Stimulated activated CD8-positive, alpha-beta memory T cell treated with anti-CD3 and anti-CD28 coated beads, Interleukin-12 subunit alpha, Interleukin-12 subunit beta, amount 100 ng/mL, for 4 hours (primary cell): ENCODE measurements around the gene GUK1.
"Not testable (repeated sequence)": the region's sequence is repeated elsewhere in the genome, so short reads cannot be mapped to it uniquely, and the experiment has no call there.

ENCODE experiments used
- DNase-seq: peaks from one replicate; pipeline ENCODE4 v3.0.0-alpha.2; 2020; ENCODE audit warnings: low read depth

GUK1 gene

DNA sequence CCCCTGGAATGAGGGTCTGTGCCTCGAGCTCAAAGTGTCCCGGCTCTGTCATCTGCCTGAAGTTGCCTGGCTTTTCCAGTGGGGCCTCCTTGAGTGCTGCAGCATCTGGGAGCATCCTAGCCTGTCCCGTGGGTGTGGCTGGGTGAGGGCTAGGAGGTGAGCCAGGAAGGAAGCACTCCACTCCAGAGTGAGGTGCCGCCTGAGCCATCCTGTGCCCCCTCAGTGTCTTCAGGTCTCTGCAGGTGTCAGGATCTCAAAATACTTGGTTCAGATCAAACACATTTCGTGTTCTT lies 37.0 kb downstream of the GUK1 start:
- DNase-seq, result no peak

DNA sequence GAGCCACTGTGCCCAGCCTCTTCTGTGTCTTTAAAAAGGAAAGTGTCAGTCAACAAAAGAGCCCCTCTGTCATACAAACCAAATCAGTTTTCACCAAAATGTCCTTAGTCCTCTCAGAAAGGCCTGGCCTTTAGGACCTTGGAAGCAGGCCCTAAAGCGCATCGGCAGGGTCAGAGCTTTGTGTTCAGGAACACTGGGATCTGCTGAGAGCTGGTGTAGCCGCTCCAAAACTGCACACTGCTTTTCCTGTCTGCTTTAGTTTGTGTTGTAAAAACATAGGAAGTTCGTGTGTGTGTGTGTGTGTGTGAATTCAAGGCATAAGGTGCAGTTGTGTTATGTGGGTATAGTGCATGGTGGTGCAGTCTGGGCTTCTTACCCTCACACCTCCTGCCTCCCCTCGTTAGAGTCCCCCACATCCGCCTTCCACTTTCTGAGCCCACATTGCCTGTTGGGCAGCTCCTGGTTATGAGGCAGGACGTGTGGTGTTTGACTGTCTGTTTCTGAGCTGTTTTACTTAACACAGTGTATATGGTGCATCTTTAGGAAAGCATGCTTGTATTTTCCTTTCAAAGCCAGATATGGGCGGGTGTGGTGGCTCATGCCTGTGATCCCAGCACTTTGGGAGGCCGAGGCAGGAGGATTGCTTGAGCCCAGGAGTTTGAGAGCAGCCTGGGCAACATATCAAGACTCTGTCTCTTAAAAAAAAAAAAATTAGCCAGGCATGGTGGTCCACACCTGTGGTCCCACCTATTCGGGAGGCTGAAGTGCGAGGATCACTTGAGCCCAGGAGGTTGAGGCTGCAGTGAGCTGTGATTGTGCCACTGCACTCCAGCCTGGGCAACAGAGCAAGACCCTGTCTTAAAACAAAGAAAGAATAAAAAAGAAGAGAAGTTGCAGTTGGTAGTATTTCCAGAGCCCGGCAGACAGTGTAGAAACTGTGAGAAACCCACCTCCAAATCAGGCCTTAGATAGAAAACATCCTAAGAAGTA lies 37.9 kb downstream of the GUK1 start:
- no peak for DNase-seq

DNA sequence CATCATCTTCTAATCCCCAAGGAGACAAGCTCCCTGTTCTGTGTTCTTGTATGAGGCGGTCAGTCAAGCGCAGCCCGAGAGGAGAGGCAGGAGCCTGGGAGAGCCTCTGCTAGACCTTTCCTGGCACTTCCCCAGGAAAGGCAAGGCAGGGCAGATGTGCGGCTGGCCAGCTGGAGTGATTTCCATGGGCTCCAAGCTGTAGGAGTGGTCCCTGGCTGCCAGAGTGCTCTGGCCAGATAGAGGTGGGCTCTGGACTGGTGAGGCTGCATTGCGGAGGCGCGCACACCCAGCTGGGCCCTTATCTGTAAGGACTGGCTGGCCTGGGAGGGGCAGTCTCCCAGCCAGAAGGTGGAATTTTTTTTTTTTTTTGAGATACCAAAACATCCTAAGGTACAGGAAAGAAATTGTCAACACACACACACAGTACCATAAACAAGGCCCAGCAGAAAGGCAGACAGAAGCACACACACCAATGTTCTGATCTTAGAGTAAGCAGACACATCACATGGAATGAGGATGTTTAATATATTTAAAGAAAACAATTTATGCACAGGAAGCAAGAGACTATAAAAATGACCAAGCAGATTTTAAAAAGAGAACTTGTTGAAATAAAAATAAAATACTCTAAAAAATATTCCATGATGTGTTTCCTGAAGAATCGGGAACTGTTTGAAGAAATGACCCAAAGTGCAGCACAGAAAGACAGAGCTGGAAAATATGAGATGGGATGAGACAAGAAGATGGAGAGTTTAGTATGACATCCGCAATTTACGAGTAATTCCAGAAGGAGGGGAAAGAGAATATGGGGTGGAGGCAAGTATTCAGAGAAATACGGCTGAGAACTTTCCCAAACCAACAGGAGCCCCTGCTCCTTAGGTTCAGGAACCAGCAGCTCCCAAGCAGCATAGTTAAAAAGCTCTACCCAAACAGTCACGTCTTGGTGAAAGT lies 38.9 kb downstream of the GUK1 start:
- no peak for DNase-seq

DNA sequence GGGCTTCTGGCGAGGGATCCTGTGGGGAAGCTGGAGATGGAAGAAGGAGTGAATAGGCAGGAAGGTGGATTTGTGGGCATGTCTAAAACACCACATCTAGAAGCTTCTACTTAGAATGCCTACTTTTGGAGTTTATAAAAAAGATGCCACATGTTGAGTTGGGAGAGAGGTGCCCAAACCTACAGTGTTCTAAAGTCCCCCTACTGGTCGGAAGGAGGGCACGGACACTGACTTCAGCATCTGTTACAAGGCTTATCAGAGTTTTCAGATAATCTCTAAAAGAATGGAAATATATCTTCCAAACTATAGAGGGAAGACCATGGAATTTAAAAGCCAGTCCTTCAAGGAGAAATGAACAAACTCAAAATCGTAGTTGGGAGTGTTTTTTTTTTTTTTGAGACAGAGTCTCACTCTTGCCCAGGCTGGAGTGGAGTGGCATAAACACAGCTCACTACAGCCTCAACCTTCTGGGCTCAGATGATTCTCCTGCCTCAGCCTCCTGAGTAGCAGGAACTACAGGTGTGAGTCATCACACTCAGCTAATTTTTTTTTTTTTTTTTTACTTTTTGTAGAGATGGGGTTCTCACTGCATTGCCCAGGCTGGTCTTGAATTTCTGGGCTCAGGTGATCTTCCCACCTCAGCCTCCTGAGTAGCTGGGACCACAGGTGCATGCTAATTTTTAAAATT lies 40.3 kb downstream of the GUK1 start:
- no peak for DNase-seq

DNA sequence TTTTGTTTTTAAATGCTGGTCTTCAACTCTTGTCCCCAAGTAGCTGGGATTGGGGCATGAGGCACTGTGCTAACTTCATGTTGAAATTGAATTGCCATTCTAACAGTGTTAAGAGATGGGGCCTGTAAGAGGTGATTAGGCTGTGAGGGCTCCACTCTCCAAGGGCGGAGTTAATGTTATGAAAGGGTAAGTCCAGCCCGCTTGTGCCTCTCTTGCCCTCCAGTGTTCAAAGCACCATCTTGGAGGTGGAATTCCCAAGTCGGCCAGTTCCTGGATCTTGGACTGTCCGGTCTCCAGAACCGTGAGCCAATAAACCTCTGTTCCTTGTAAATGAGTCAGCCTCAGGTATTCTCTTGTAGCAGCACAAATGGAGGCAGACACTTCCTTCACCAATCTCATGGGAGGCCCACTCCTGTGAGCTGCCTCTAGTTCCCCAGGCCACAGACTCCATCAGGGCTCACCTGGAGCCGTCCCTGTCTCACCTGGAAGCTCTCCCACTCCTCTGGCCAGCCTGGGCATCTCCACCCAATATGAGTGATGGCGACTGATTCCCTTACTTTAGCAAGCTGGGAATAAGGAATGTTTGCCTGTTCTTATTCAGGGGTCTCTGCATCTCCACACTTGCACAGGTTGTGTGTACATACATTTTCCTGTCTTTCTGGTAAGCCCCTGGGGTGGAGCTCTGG lies 41.0 kb downstream of the GUK1 start:
- no peak for DNase-seq

DNA sequence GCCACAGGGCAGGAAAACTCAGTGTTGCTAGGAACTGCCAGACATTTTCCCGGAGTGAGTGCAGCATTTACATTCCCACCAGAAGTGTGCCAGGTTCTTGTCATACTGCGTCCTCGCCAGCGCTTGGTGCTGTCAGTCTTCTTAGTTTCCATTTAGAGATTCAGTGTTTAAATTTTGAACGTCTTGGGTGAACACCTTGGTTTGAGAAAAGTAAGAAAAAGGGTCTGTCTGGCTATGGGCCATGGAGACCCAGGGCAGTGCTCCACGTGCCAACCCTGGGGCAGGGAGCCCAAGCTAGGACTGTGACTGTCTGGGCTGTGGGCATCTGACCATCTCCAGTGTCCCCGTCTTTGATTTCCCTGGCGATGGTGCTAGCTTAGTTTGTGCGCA lies 41.6 kb downstream of the GUK1 start:
- no peak for DNase-seq

DNA sequence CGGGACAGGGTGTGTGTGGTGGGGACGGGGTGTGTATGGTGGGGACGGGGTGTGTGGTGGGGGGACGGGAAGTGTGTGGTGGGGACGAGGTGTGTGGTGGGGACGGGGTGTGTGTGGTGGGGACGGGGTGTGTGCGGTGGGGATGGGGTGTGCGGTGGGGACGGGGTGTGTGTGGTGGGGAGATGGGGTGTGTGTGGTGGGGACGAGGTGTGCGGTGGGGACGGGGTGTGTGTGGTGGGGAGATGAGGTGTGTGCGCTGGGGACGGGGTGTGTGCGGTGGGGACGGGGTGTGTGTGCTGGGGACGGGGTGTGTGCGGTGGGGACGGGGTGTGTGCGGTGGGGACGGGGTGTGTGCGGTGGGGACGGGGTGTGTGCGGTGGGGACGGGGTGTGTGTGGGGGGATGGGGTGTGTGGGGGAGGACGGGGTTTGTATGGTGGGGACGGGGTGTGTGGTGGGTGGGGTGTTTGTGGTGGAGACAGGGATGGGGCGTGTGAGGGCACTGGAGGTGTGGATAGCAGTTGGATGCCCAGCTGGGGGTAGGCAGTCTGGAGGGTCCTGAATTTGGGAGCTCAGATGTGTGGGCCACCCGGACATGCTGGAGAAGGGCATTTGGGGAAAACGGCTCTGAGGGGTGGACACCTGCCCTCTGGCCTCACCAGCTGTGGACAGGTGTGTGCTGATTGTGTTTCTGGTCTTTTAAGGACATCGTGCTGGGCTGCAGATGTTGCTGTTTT lies 42.4 kb downstream of the GUK1 start:
- no peak for DNase-seq

DNA sequence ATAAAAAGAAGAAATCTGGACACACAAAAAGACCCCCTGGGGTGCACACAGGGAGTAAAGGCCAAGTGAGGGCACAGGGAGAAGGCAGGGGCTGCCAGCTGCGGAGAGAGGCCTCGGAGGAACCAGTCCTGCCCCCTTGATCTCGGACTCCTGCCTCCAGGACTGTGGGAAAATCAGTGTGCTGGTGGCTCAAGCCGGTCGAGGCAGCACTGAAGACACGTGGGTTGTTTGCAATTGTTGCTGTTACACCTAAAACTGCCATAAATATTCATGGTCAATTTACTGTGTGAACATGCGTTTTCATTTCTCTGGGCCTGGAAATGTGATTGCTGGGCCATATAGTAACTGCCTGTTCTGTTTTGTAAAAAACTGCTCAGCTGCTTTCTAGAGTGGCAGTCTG lies 44.1 kb downstream of the GUK1 start:
- DNase-seq, result no peak

DNA sequence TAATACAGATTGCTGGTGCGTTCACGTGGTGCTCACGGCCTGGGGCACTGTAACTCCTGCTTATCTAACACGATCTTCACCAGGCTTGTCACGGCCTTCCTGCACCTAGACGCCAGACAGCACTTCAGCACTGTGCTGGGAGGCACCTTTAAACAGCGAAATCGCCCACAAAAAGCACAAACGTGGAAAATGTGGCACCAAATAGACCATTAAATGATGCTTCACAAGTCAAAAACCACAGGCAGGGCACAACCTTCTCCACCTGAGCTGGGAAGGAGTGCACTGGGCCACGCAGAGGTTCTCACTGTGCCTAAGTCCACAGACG lies 45.5 kb downstream of the GUK1 start:
- DNase-seq, result no peak

DNA sequence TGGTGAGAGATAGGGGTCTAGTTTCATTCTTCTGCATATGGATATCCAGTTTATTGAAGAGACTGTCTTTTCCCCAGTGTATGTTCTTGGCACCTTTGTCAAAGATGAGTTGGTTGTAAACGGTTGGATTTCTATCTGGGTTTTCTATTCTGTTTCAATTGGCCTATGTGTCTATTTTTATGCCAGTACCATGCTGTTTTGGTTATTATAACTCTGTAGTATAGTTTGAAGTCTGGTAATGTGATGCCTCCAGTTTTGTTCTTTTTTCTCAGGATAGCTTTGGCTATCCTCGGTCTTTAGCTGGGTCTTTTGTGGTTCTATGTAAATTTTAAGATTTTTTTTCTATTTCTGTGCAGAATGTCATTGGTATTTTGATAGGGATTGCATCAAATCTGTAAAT lies 48.2 kb downstream of the GUK1 start:
- DNase-seq, result not testable (repeated sequence)

DNA sequence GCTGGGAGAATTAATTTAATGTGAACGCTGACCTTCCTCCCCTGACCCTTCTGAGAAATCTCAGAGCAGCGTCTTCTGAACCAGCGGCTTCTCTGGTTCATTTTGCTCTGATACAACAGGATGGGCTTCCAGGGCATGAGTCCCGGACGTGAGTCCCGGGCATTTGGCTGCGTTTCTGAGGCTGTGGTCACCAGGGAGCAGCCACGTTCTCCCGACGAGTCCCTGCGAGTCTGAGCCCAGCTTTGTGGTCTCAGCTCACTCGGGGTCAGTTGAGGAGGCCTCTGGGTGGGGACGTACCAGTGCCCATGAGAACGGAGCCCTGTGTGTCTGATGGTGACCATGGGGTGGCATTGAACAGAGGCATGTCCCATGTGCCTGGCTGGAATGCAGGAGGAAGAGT lies 50.1 kb downstream of the GUK1 start:
- DNase-seq, result no peak

DNA sequence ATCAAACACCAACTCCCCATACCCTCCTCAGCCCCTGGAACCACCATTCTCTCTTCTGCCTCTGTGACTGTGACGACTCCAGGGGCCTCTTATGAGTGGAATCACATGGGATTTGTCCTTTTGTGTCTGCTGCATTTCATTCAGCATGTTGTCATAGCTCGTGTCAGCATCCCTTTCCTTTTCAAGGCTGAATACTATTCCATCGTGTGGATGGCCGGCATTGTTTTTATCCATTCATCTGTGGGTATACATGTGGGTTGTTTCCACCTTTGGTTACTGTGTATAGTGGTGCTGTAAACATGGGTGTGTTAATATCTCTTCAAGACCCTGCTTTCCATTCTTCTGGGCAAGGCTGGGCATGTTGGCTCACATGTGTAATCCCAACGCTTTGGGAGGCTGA lies 50.7 kb downstream of the GUK1 start:
- no peak for DNase-seq

DNA sequence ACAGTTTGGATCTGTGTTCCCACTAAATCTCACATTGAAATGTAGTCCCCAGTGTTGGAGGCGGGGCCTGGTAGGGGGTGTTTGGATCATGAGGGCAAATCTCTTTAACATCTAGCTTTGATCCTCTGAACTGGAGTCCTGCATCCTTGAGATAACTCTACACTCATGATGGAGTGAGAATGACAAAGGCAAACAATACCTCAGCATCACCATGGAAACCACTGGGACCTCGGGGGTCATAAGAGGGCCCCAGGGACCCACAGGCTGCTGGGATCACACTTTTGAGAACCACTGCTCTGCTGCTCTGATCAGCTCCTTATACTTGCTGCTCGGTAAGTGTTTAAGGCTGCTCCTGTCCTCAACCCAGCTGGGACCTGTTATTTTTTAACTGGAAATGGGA lies 54.4 kb downstream of the GUK1 start:
- no peak for DNase-seq

DNA sequence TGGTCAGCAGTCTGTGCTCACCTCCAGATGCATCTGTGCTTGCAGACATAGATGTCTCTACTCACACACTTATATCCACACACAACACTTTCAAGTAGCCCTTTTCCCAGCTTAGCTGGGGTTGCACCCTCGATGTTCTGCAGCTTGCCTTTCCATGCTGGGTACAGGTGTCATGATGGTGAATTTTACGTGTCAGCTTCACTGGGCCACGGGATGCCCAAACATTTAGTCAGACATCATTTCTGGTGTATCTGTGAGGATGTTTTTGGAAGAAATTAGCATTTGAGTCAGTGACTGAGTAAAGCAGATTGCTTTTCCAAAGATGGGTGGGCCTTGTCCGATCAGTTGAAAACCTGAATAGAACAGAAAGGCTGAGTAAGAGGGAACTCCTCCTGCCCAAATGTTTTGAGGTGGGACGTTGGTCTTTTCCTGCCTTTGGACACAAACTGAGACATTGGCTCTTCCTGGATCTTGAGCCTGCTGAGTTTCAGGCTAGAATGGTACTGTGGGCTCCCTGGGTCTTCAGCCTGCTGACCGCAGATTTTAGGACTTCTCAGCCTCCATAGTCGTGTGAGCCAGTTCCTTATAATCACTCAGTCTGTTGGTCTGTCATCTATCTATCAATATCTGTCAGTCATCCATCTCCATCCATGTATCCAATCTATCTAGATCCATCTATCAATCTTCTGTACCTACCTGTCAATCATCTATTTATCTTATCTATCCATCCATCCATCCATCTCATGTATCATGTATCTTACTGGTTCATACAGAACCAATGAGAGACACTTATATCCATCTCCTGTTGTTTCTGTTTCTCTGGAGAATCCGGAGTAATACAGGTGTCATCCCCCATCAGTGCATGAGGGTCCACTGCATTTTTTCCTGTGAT lies 55.1 kb downstream of the GUK1 start:
- no peak for DNase-seq

DNA sequence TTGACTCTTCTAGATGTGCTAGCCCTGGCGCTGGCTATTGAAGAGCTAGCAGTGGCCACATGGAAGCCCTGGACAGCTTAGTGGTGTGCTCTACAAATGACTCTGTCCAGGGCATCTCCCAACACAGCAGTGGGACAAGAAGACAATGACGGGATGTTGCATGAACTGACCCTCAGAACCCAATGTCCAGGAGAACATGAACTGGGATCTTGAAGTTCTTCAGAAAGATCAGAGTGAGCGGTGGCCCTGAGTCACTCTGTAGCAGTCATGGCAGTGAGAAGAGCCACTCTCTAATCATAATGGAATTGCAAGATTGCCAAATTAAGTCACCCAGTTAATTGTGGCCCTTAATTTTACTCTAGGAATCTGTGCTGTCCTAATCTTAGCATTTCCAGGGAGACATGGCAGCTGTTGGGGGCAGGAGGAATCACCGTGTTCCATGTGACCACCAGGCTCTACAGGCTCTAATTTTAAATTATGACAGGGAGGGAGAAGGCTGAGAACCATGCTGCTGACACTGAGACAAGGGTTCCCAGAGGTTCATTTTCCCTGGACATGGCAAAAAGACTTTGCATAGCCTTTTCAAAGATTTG lies 57.6 kb downstream of the GUK1 start:
- DNase-seq, result no peak
